HepG2 (cell line): ENCODE results near the gene DCTN3. TPM values are rescaled to one million over a fixed set of nuclear protein-coding genes. Genes with fewer than 3 reads are reported as not detected.

Experiments used
- ATAC-seq: fragments of 200-7000 bp; cut with Tn5 transposase; 3 replicates; pipeline ENCODE4 v1.9.1; 2020; ENCODE audit warnings: mild to moderate bottlenecking, moderate library complexity
- BruUV-seq: library from RNA; stranded (reverse); fragments of 400-500 nt; replicated peaks from 2 replicates; lab custom pipeline; 2021; lab: Mats Ljungman, UMichigan
- CTCF ChIA-PET: fragments of 300-600 bp; formaldehyde crosslinking; extraction: SDS; loops from one replicate; lab custom pipeline; 2021; ENCODE audit warnings: low total read pairs, inconsistent platforms, low intra/inter-chr PET ratio; lab: Yijun Ruan, JAX
- POLR2A ChIA-PET: fragments of 350-600 bp; sonication (Branson Sonifier 250); formaldehyde crosslinking; loops from one replicate; lab custom pipeline; 2020; ENCODE audit warnings: antibody characterized with exemption, inconsistent platforms; lab: Yijun Ruan, JAX
- DNase-seq: peaks from one replicate; pipeline ENCODE4 v3.0.0-alpha.2; 2015; ENCODE audit warnings: low spot score
- FAIRE-seq: peaks from 3 replicates; lab custom pipeline; 2011; peaks lifted over from hg19 to GRCh38; lab: Jason Lieb, UNC
- H2AFZ ChIP-seq: one replicate; pipeline ENCODE4 v1.6.1; 2011; ENCODE audit warnings: low read length, inconsistent platforms
- H3K27ac ChIP-seq: fragments of 300-600 bp; 3 replicates; pipeline ENCODE4 v1.8.0; 2011; ENCODE audit warnings: mixed run types, mild to moderate bottlenecking, mixed read lengths, low read length, inconsistent platforms; ENCODE audit not compliant: insufficient read depth; ENCODE audit errors: extremely low read length
- H3K27me3 ChIP-seq, 2 experiments: fragments of 200-600 bp in 1 of 2; 2 replicates in 1 of 2; 3 replicates in 1 of 2; pipeline versions ENCODE4 v1.6.0 to v1.8.0; 2011; ENCODE audit warnings: low read length in 2 of 2, mild to moderate bottlenecking in 2 of 2, moderate library complexity in 2 of 2, inconsistent platforms in 1 of 2; ENCODE audit not compliant: insufficient read depth in 2 of 2, control insufficient read depth in 1 of 2
- H3K36me3 ChIP-seq, 2 experiments: fragments of 200-600 bp in 1 of 2; replicated peaks in 1 of 2; 2 replicates in 1 of 2; 3 replicates in 1 of 2; pipeline versions ENCODE4 v1.5.1 to v1.8.0; 2011; ENCODE audit warnings: low read length in 2 of 2, inconsistent platforms in 1 of 2; ENCODE audit not compliant: insufficient read depth in 2 of 2, control insufficient read depth in 1 of 2
- H3K4me1 ChIP-seq: 2 replicates; pipeline ENCODE4 v1.5.1; 2012; ENCODE audit warnings: low read length, inconsistent platforms; ENCODE audit not compliant: insufficient read depth
- H3K4me2 ChIP-seq: 2 replicates; pipeline ENCODE4 v1.6.0; 2011; ENCODE audit warnings: low read depth, low read length, inconsistent platforms
- H3K4me3 ChIP-seq, 3 experiments: fragments of 200-600 bp in 1 of 3; sonication (generic), shearing (Covaris generic) in 1 of 3; replicated peaks in 1 of 3; 2 replicates each; pipeline ENCODE4 v1.5.1; 2011 to 2016; ENCODE audit warnings: low read length in 3 of 3, inconsistent platforms in 2 of 3, low read depth in 2 of 3, mild to moderate bottlenecking in 2 of 3, control low read depth in 1 of 3, mixed read lengths in 1 of 3; ENCODE audit not compliant: insufficient read depth in 1 of 3
- H3K79me2 ChIP-seq: one replicate; pipeline ENCODE4 v1.6.1; 2011; ENCODE audit warnings: low read length, inconsistent platforms; ENCODE audit not compliant: insufficient read depth
- H3K9ac ChIP-seq: 2 replicates; pipeline ENCODE4 v1.6.0; 2011; ENCODE audit warnings: mild to moderate bottlenecking, low read depth, low read length, inconsistent platforms; ENCODE audit not compliant: insufficient read depth
- H3K9me3 ChIP-seq: 2 replicates; pipeline ENCODE4 v1.5.1; 2012; ENCODE audit warnings: mild to moderate bottlenecking, low read length
- H4K20me1 ChIP-seq: 2 replicates; pipeline ENCODE4 v1.6.0; 2011; ENCODE audit warnings: inconsistent platforms, mild to moderate bottlenecking, low read length, moderate library complexity; ENCODE audit not compliant: insufficient read depth
- ARNT ChIP-seq: fragments of 450-650 bp; IDR thresholded peaks from 2 replicates; pipeline ENCODE4 v1.6.1; 2017
- MAFG ChIP-seq: sonication (generic); formaldehyde crosslinking; IDR thresholded peaks from 2 replicates; pipeline ENCODE4 v1.5.1; 2020; ENCODE audit warnings: mild to moderate bottlenecking, missing genetic modification reagents
- MXI1 ChIP-seq: IDR thresholded peaks from 3 replicates; pipeline ENCODE4 v1.6.1; 2012; ENCODE audit warnings: low read depth, low read length, inconsistent platforms, borderline replicate concordance
- NFIB ChIP-seq: sonication (generic); formaldehyde crosslinking; IDR thresholded peaks from 2 replicates; pipeline ENCODE4 v1.9.0; 2021; ENCODE audit warnings: missing genetic modification reagents, mild to moderate bottlenecking, borderline replicate concordance
- NR2C2 ChIP-seq: sonication (generic); formaldehyde crosslinking; IDR thresholded peaks from 2 replicates; pipeline ENCODE4 v1.4.0; 2020; ENCODE audit warnings: missing genetic modification reagents, mild to moderate bottlenecking, moderate library complexity, borderline replicate concordance
- SCMH1 ChIP-seq: sonication (generic); formaldehyde crosslinking; IDR thresholded peaks from 2 replicates; pipeline ENCODE4 v1.9.0; 2021; ENCODE audit warnings: missing genetic modification reagents, mild to moderate bottlenecking, borderline replicate concordance
- STAT5B ChIP-seq: sonication (generic); formaldehyde crosslinking; IDR thresholded peaks from 2 replicates; pipeline ENCODE4 v1.4.0; 2020; ENCODE audit warnings: missing genetic modification reagents
- ZNF550 ChIP-seq: sonication (generic); formaldehyde crosslinking; IDR thresholded peaks from 2 replicates; pipeline ENCODE4 v1.4.0; 2020; ENCODE audit warnings: mild to moderate bottlenecking, missing genetic modification reagents, borderline replicate concordance
- ZNF616 ChIP-seq: sonication (generic); formaldehyde crosslinking; IDR thresholded peaks from 2 replicates; pipeline ENCODE4 v1.5.0; 2020; ENCODE audit warnings: low read depth, mild to moderate bottlenecking, missing genetic modification reagents
- ZNF816 ChIP-seq: sonication (generic); formaldehyde crosslinking; IDR thresholded peaks from 2 replicates; pipeline ENCODE4 v1.8.0; 2022; ENCODE audit warnings: missing genetic modification reagents, mild to moderate bottlenecking, borderline replicate concordance
- ZSCAN12 ChIP-seq: sonication (generic); formaldehyde crosslinking; IDR thresholded peaks from 2 replicates; pipeline ENCODE4 v1.9.0; 2021; ENCODE audit warnings: mild to moderate bottlenecking, missing genetic modification reagents
- WGBS: methylation state at CpG from one replicate; pipeline ENCODE4 v1.1.6; 2017; ENCODE audit warnings: low lambda C conversion rate; 5-methylcytosine and 5-hydroxymethylcytosine counted together
- in situ Hi-C: cut with HindIII; loops from 2 replicates; pipeline ENCODE4 v1.10.0; 2017; ENCODE audit warnings: low pct_unique_long_range_greater_than_20kb; ENCODE audit not compliant: extremely low pct_ligation_motif_present
- intact Hi-C: fragments of 100-400 bp; cut with micrococcal nuclease; formaldehyde crosslinking; loops from one replicate; pipeline ENCODE4 v1.10.0; 2022; ENCODE audit not compliant: unreplicated experiment
- polyA plus RNA-seq, 8 experiments: library from polyadenylated mRNA; depleted of rRNA in 3 of 8; stranded (reverse) in 7 of 8; unstranded in 1 of 8; fragments of >200 nt; fragmentation: Illumina TruSeq in 4 of 8; extraction: Trizol in 4 of 8; gene quantifications; 2 replicates each; pipeline versions ENCODE4 v1.2.1 to v1.2.3, GENCODE V29; 2011 to 2016; ENCODE audit warnings: low read depth in 4 of 8, missing spikeins in 1 of 8, mixed read lengths in 1 of 8; ENCODE audit not compliant: insufficient read depth in 1 of 8
- total RNA-seq, 5 experiments: library from RNA; depleted of rRNA; stranded (reverse); fragments of >200 nt; fragmentation: Illumina TruSeq; extraction: Trizol; gene quantifications; 2 replicates each; pipeline ENCODE4 v1.2.3, GENCODE V29; 2016; ENCODE audit warnings: low read depth in 1 of 5
- TF ChIP-seq, protein P1 (sequence below): sonication (generic); formaldehyde crosslinking; IDR thresholded peaks from 2 replicates; pipeline ENCODE4 v1.5.1; 2020; ENCODE audit warnings: missing genetic modification reagents, mild to moderate bottlenecking, borderline replicate concordance
- TF ChIP-seq, protein P2 (sequence below): sonication (generic); formaldehyde crosslinking; IDR thresholded peaks from 2 replicates; pipeline ENCODE4 v1.5.0; 2020; ENCODE audit warnings: mild to moderate bottlenecking, missing genetic modification reagents, moderate library complexity

DCTN3 gene
- total and polyA plus RNA-seq, 2 of the 13 experiments (the other 11 are each of a cell fraction or from before 2014, with no cell fraction given) = 27.4 to 34.5 TPM

DNA sequence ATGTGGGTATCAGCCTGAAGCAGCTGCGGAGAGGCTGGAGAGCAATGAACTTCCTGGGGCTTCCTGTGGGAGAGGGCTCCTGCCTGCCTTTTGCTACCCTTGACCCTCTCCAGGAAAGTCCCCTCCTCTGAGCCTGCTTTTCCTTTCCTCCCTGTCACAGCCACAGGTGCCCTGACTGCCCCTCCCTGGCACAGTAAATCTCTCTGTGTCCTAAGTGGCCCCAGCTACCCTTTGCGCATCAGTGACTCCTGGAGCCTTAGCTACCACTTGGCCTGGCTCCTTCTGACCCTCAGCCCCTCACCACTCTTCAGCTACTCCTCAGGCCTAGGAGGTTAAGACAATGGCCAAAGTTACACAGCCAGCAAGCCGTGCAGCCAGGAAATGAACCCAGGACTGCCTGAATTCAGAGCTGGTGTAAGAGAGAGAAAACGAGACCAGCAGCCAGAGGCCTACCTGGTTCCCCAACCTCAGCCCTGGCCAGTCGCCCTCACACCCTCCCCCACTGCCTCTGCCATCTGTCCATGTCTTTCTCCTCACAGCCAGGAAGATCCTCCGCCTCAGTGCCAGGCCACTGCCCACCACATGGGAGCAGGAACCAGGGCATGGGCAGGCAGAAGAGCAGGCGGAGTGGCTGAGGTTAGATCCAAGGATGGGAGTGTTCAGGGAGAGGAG is 49.4 kb downstream of the DCTN3 start:
- no TSS peak for BruUV-seq
- H3K4me1 ChIP-seq = no peaks in the 10 kb centered on the region
- H3K36me3 ChIP-seq = no peaks in the 10 kb centered on the region
- no peak for FAIRE-seq
- H3K27ac ChIP-seq = no peak overlapping the region
- intact Hi-C loops = no loop called here
- H3K79me2 ChIP-seq = no peaks in the 10 kb centered on the region
- H3K4me2 ChIP-seq = no peak overlapping the region
- no peaks in the 10 kb centered on the region for H3K9me3 ChIP-seq
- H4K20me1 ChIP-seq = no peaks in the 10 kb centered on the region
- no peak overlapping the region for H3K9ac ChIP-seq
- in situ Hi-C loops = no loop called here
- H2AFZ ChIP-seq = no peak overlapping the region
- ATAC-seq = no peak
- ChIA-PET CTCF (no interaction called here), POLR2A (no interaction called here)
- H3K4me3 ChIP-seq = no peak overlapping the region
- peaks cover 11 to 84% of the 10 kb centered on the region in 2 experiments for H3K27me3 ChIP-seq
- 22% methylated on average over 6 of the region's 7 CpGs for WGBS
- no peak for DNase-seq
- TF ChIP-seq MAFG (CRISPR knock-in tag) (no peak), ZNF816 (no peak), NFIB (CRISPR knock-in tag) (no peak), NR2C2 (CRISPR knock-in tag) (no peak), ARNT (no peak), ZNF616 (no peak), ZNF550 (no peak), SCMH1 (CRISPR knock-in tag) (no peak), MXI1 (no peak), STAT5B (CRISPR knock-in tag) (no peak), ZSCAN12 (no peak)
- TF ChIP-seq, protein P1, sequence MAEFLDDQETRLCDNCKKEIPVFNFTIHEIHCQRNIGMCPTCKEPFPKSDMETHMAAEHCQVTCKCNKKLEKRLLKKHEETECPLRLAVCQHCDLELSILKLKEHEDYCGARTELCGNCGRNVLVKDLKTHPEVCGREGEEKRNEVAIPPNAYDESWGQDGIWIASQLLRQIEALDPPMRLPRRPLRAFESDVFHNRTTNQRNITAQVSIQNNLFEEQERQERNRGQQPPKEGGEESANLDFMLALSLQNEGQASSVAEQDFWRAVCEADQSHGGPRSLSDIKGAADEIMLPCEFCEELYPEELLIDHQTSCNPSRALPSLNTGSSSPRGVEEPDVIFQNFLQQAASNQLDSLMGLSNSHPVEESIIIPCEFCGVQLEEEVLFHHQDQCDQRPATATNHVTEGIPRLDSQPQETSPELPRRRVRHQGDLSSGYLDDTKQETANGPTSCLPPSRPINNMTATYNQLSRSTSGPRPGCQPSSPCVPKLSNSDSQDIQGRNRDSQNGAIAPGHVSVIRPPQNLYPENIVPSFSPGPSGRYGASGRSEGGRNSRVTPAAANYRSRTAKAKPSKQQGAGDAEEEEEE (CRISPR knock-in tag) = no peak
- TF ChIP-seq, protein P2, sequence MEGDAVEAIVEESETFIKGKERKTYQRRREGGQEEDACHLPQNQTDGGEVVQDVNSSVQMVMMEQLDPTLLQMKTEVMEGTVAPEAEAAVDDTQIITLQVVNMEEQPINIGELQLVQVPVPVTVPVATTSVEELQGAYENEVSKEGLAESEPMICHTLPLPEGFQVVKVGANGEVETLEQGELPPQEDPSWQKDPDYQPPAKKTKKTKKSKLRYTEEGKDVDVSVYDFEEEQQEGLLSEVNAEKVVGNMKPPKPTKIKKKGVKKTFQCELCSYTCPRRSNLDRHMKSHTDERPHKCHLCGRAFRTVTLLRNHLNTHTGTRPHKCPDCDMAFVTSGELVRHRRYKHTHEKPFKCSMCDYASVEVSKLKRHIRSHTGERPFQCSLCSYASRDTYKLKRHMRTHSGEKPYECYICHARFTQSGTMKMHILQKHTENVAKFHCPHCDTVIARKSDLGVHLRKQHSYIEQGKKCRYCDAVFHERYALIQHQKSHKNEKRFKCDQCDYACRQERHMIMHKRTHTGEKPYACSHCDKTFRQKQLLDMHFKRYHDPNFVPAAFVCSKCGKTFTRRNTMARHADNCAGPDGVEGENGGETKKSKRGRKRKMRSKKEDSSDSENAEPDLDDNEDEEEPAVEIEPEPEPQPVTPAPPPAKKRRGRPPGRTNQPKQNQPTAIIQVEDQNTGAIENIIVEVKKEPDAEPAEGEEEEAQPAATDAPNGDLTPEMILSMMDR (CRISPR knock-in tag) = no peak
